ENCODE data around the gene CD2.
A peak's percentile ranks its signal among the peaks of the same experiment; 100 is the strongest.
"Not testable (repeated sequence)": the region's sequence is repeated elsewhere in the genome, so short reads cannot be mapped to it uniquely, and the experiment has no call there.

The CD2 gene

GRCh38 chr1:116740746-116741145 is 13.5 kb upstream of the CD2 start:
- Histone ChIP-seq H3K36me3 (ENCODE audit: control insufficient read depth in 5 of 5, insufficient read depth in 5 of 5, low read length in 5 of 5) (no peaks in the 10 kb centered on the region), H3K27me3 (ENCODE audit: control insufficient read depth in 5 of 5, insufficient read depth in 4 of 5, low read length in 5 of 5) (no peaks in the 10 kb centered on the region), H3K9ac (ENCODE audit: low read length in 5 of 5) (no peak overlapping the region), H3K27ac (ENCODE audit: low read depth, low read length) (no peak overlapping the region), H3K4me3 (ENCODE audit: low read depth in 1 of 5, low read length in 5 of 5) (no peak overlapping the region), H3K9me3 (ENCODE audit: control insufficient read depth in 5 of 5, low read length in 5 of 5) (peaks cover 11 to 28% (median 25%) of the 10 kb centered on the region in 5 donors), H3K4me1 (ENCODE audit: control insufficient read depth in 5 of 5, insufficient read depth in 5 of 5, low read length in 5 of 5) (peaks cover 0 to 3% (median 0%) of the 10 kb centered on the region in 5 donors)

GRCh38 chr1:116741836-116742565 is 12.2 kb upstream of the CD2 start:
- Histone ChIP-seq H3K9me3 (ENCODE audit: control insufficient read depth in 5 of 5, low read length in 5 of 5) (peaks cover 15 to 32% (median 28%) of the 10 kb centered on the region in 5 donors), H3K27me3 (ENCODE audit: control insufficient read depth in 5 of 5, insufficient read depth in 4 of 5, low read length in 5 of 5) (no peaks in the 10 kb centered on the region), H3K9ac (ENCODE audit: low read length in 5 of 5) (no peak overlapping the region), H3K36me3 (ENCODE audit: control insufficient read depth in 5 of 5, insufficient read depth in 5 of 5, low read length in 5 of 5) (no peaks in the 10 kb centered on the region), H3K4me3 (ENCODE audit: low read depth in 1 of 5, low read length in 5 of 5) (no peak overlapping the region), H3K27ac (ENCODE audit: low read depth, low read length) (no peak overlapping the region), H3K4me1 (ENCODE audit: control insufficient read depth in 5 of 5, insufficient read depth in 5 of 5, low read length in 5 of 5) (peaks cover 0 to 3% (median 0%) of the 10 kb centered on the region in 5 donors)

- Histone ChIP-seq H3K27ac (ENCODE audit: low read depth, low read length) (no peak overlapping the region), H3K4me3 (ENCODE audit: low read depth in 1 of 5, low read length in 5 of 5) (peak overlapping the region in 3 of 5 donors; percentile 2 to 25 (median 8)), H3K36me3 (ENCODE audit: control insufficient read depth in 5 of 5, insufficient read depth in 5 of 5, low read length in 5 of 5) (no peaks in the 10 kb centered on the region)
Observed at GRCh38 chr1:116743535-116743934, 10.7 kb upstream of the CD2 start.

GRCh38 chr1:116748272-116748671 is 6.0 kb upstream of the CD2 start:
- Histone ChIP-seq H3K27me3 (ENCODE audit: control insufficient read depth in 5 of 5, insufficient read depth in 4 of 5, low read length in 5 of 5) (no peaks in the 10 kb centered on the region), H3K9me3 (ENCODE audit: control insufficient read depth in 5 of 5, low read length in 5 of 5) (peaks cover 21 to 50% (median 40%) of the 10 kb centered on the region in 5 donors), H3K27ac (ENCODE audit: low read depth, low read length) (no peak overlapping the region), H3K4me1 (ENCODE audit: control insufficient read depth in 5 of 5, insufficient read depth in 5 of 5, low read length in 5 of 5) (no peaks in the 10 kb centered on the region), H3K4me3 (ENCODE audit: low read depth in 1 of 5, low read length in 5 of 5) (peak overlapping the region in 1 of 5 donors; percentile 6), H3K36me3 (ENCODE audit: control insufficient read depth in 5 of 5, insufficient read depth in 5 of 5, low read length in 5 of 5) (no peaks in the 10 kb centered on the region), H3K9ac (ENCODE audit: low read length in 5 of 5) (no peak overlapping the region)

More at GRCh38 chr1:116743535-116743934, 10.7 kb upstream of the CD2 start:
- Histone ChIP-seq H3K4me1 (ENCODE audit: control insufficient read depth in 5 of 5, insufficient read depth in 5 of 5, low read length in 5 of 5) (peaks cover 0 to 3% (median 0%) of the 10 kb centered on the region in 5 donors), H3K9ac (ENCODE audit: low read length in 5 of 5) (no peak overlapping the region), H3K27me3 (ENCODE audit: control insufficient read depth in 5 of 5, insufficient read depth in 4 of 5, low read length in 5 of 5) (no peaks in the 10 kb centered on the region), H3K9me3 (ENCODE audit: control insufficient read depth in 5 of 5, low read length in 5 of 5) (peaks cover 18 to 47% (median 39%) of the 10 kb centered on the region in 5 donors)

- no peaks in the 10 kb centered on the region for H3K36me3 ChIP-seq (ENCODE audit: control insufficient read depth in 5 of 5, insufficient read depth in 5 of 5, low read length in 5 of 5)
- no peak overlapping the region for H3K9ac ChIP-seq (ENCODE audit: low read length in 5 of 5)
- H3K27me3 ChIP-seq (ENCODE audit: control insufficient read depth in 5 of 5, insufficient read depth in 4 of 5, low read length in 5 of 5): no peaks in the 10 kb centered on the region
- peaks cover 10 to 28% (median 23%) of the 10 kb centered on the region in 5 donors for H3K9me3 ChIP-seq (ENCODE audit: control insufficient read depth in 5 of 5, low read length in 5 of 5)
- no peak overlapping the region for H3K4me3 ChIP-seq (ENCODE audit: low read depth in 1 of 5, low read length in 5 of 5)
- no peak overlapping the region for H3K27ac ChIP-seq (ENCODE audit: low read depth, low read length)
- no peaks in the 10 kb centered on the region for H3K4me1 ChIP-seq (ENCODE audit: control insufficient read depth in 5 of 5, insufficient read depth in 5 of 5, low read length in 5 of 5)
Observed at GRCh38 chr1:116751146-116751545, 3.1 kb upstream of the CD2 start.

- H3K9ac ChIP-seq (ENCODE audit: low read length in 5 of 5): no peak overlapping the region
- H3K27me3 ChIP-seq (ENCODE audit: control insufficient read depth in 5 of 5, insufficient read depth in 4 of 5, low read length in 5 of 5): no peaks in the 10 kb centered on the region
- H3K9me3 ChIP-seq (ENCODE audit: control insufficient read depth in 5 of 5, low read length in 5 of 5): peaks cover 9 to 27% (median 22%) of the 10 kb centered on the region in 5 donors
- no peaks in the 10 kb centered on the region for H3K4me1 ChIP-seq (ENCODE audit: control insufficient read depth in 5 of 5, insufficient read depth in 5 of 5, low read length in 5 of 5)
- H3K27ac ChIP-seq (ENCODE audit: low read depth, low read length): no peak overlapping the region
- H3K4me3 ChIP-seq (ENCODE audit: low read depth in 1 of 5, low read length in 5 of 5): no peak overlapping the region
- no peaks in the 10 kb centered on the region for H3K36me3 ChIP-seq (ENCODE audit: control insufficient read depth in 5 of 5, insufficient read depth in 5 of 5, low read length in 5 of 5)
Observed at GRCh38 chr1:116751621-116752020, 2.6 kb upstream of the CD2 start.

- H3K4me1 ChIP-seq (ENCODE audit: control insufficient read depth in 5 of 5, insufficient read depth in 5 of 5, low read length in 5 of 5): no peaks in the 10 kb centered on the region
- H3K9me3 ChIP-seq (ENCODE audit: control insufficient read depth in 5 of 5, low read length in 5 of 5): peaks cover 6 to 12% (median 10%) of the 10 kb centered on the region in 5 donors
- H3K27ac ChIP-seq (ENCODE audit: low read depth, low read length): no peak overlapping the region
- no peak overlapping the region for H3K4me3 ChIP-seq (ENCODE audit: low read depth in 1 of 5, low read length in 5 of 5)
- no peaks in the 10 kb centered on the region for H3K36me3 ChIP-seq (ENCODE audit: control insufficient read depth in 5 of 5, insufficient read depth in 5 of 5, low read length in 5 of 5)
- H3K9ac ChIP-seq (ENCODE audit: low read length in 5 of 5): no peak overlapping the region
- no peaks in the 10 kb centered on the region for H3K27me3 ChIP-seq (ENCODE audit: control insufficient read depth in 5 of 5, insufficient read depth in 4 of 5, low read length in 5 of 5)
Observed at GRCh38 chr1:116753312-116753711, 918 bp upstream of the CD2 start.

- H3K36me3 ChIP-seq (ENCODE audit: control insufficient read depth in 5 of 5, insufficient read depth in 5 of 5, low read length in 5 of 5): no peaks in the 10 kb centered on the region
- H3K4me1 ChIP-seq (ENCODE audit: control insufficient read depth in 5 of 5, insufficient read depth in 5 of 5, low read length in 5 of 5): peaks cover 0 to 4% (median 0%) of the 10 kb centered on the region in 5 donors
- peak overlapping the region in 2 of 5 donors; percentile 1 to 4 for H3K4me3 ChIP-seq (ENCODE audit: low read depth in 1 of 5, low read length in 5 of 5)
- no peak overlapping the region for H3K27ac ChIP-seq (ENCODE audit: low read depth, low read length)
- H3K9ac ChIP-seq (ENCODE audit: low read length in 5 of 5): no peak overlapping the region
- H3K27me3 ChIP-seq (ENCODE audit: control insufficient read depth in 5 of 5, insufficient read depth in 4 of 5, low read length in 5 of 5): peaks cover 0 to 3% (median 0%) of the 10 kb centered on the region in 5 donors
- H3K9me3 ChIP-seq (ENCODE audit: control insufficient read depth in 5 of 5, low read length in 5 of 5): no peaks in the 10 kb centered on the region
Observed at GRCh38 chr1:116755066-116755465, 836 bp downstream of the CD2 start.

- Histone ChIP-seq H3K27me3 (ENCODE audit: control insufficient read depth in 5 of 5, insufficient read depth in 4 of 5, low read length in 5 of 5) (peaks cover 0 to 3% (median 0%) of the 10 kb centered on the region in 5 donors), H3K9me3 (ENCODE audit: control insufficient read depth in 5 of 5, low read length in 5 of 5) (no peaks in the 10 kb centered on the region), H3K27ac (ENCODE audit: low read depth, low read length) (no peak overlapping the region), H3K9ac (ENCODE audit: low read length in 5 of 5) (no peak overlapping the region), H3K4me3 (ENCODE audit: low read depth in 1 of 5, low read length in 5 of 5) (peak overlapping the region in 2 of 5 donors; percentile 1 to 4), H3K36me3 (ENCODE audit: control insufficient read depth in 5 of 5, insufficient read depth in 5 of 5, low read length in 5 of 5) (no peaks in the 10 kb centered on the region), H3K4me1 (ENCODE audit: control insufficient read depth in 5 of 5, insufficient read depth in 5 of 5, low read length in 5 of 5) (peaks cover 0 to 4% (median 0%) of the 10 kb centered on the region in 5 donors)
Observed at GRCh38 chr1:116755681-116756080, 1.5 kb downstream of the CD2 start.

GRCh38 chr1:116756092-116756491 is 1.9 kb downstream of the CD2 start:
- not testable (repeated sequence) for H3K27ac ChIP-seq (ENCODE audit: low read depth, low read length); H3K4me3 ChIP-seq (ENCODE audit: low read depth in 1 of 5, low read length in 5 of 5)

More at GRCh38 chr1:116756092-116756491, 1.9 kb downstream of the CD2 start:
- not testable (repeated sequence) for H3K9me3 ChIP-seq (ENCODE audit: control insufficient read depth in 5 of 5, low read length in 5 of 5); H3K36me3 ChIP-seq (ENCODE audit: control insufficient read depth in 5 of 5, insufficient read depth in 5 of 5, low read length in 5 of 5); H3K27me3 ChIP-seq (ENCODE audit: control insufficient read depth in 5 of 5, insufficient read depth in 4 of 5, low read length in 5 of 5); H3K9ac ChIP-seq (ENCODE audit: low read length in 5 of 5); H3K4me1 ChIP-seq (ENCODE audit: control insufficient read depth in 5 of 5, insufficient read depth in 5 of 5, low read length in 5 of 5)
